Spleen (tissue), 7 donors: ENCODE measurements around the gene MFNG.

Experiments
- CTCF ChIP-seq, 11 experiments: fragments of 200-600 bp in 7 of 11; fragments of 450-650 bp in 4 of 11; sonication (generic) in 4 of 11; IDR thresholded peaks in 8 of 11; conservative IDR thresholded peaks in 3 of 11; 1 replicate in 7 of 11; 2 replicates in 4 of 11; pipeline versions ENCODE4 v1.4.0 to v1.8.0; 2016 to 2021; ENCODE audit warnings: antibody characterized with exemption in 11 of 11, inconsistent platforms in 4 of 11, mild to moderate bottlenecking in 1 of 11
- POLR2A ChIP-seq, 3 donors: fragments of 450-650 bp; IDR thresholded peaks; one replicate each; pipeline ENCODE4 v1.5.1; 2017; ENCODE audit warnings: antibody characterized with exemption in 3 of 3, mild to moderate bottlenecking in 1 of 3
- POLR2AphosphoS5 ChIP-seq, 3 donors: sonication (generic); formaldehyde crosslinking; IDR thresholded peaks; one replicate each; pipeline ENCODE4 v1.5.1; 2017; ENCODE audit warnings: antibody characterized with exemption in 3 of 3
- donor health status: DM: no; HTN: no; CAD: no; lungs with moderate emphysema.
- donor health status: DM: no; HTN: no; CAD: no.
- donor health status: DM: no; HTN: no; CAD: no.

- TF ChIP-seq CTCF (IDR thresholded peaks at IDR 0.05 in 8 of 11, conservative IDR thresholded peaks at IDR 0.05 in 3 of 11) (no peak), POLR2AphosphoS5 (IDR thresholded peaks at IDR 0.05) (no peak), POLR2A (IDR thresholded peaks at IDR 0.05) (no peak)
These were observed 46.8 kb downstream of the MFNG start for GRCh38 chr22:37439347-37439746.
